ENCODE data around the gene ABHD12.

The ABHD12 gene

DNA sequence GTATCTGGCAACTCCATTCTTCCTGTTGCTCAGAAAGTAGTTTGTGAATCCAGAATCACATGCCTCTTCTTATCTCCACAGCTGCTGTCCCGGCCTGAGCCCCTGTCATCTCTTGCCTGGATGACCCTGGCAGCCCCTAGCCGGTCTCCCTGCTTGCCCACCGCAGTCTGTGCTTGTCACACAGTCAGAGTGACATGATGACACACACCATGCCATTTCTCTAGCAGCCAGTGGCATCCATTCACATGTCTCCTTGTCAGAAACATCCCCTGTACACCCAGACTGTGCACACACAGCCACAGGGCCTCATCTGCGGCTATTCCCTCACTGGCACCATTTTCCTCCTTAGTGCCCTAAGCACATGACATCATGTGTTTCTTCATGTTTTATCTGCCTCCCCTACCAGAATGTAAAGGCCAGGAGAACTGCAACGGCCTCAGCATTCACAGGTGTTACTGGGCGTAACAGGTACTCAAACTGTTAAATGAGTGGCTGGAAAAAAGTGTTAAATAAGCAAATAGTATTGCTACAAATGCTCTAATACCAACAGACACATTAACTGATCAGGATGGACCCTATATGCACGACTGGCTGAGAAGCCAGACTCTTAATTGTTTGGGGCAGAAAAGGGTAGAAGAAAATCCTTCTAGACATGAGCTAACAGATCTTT is 9.6 kb downstream of the ABHD12 start:
- no peak for DNase-seq (ENCODE audit: low spot score)

GRCh38 chr20:25378884-25379733 is 11.5 kb downstream of the ABHD12 start:
- DNase-seq (ENCODE audit: low spot score) = no peak

GRCh38 chr20:25378189-25378883 is 12.3 kb downstream of the ABHD12 start:
- no peak for DNase-seq (ENCODE audit: low spot score)

- DNase-seq (ENCODE audit: low spot score) = no peak
Observed at GRCh38 chr20:25376886-25377285, 13.7 kb downstream of the ABHD12 start.

- no peak for DNase-seq (ENCODE audit: low spot score)
Observed at GRCh38 chr20:25376236-25376635, 14.4 kb downstream of the ABHD12 start.

- DNase-seq (ENCODE audit: low spot score) = no peak
Observed at GRCh38 chr20:25374842-25375241, 15.8 kb downstream of the ABHD12 start.

GRCh38 chr20:25372584-25373336 is 17.9 kb downstream of the ABHD12 start:
- no peak for DNase-seq (ENCODE audit: low spot score)

GRCh38 chr20:25369971-25370370 is 20.7 kb downstream of the ABHD12 start:
- DNase-seq (ENCODE audit: low spot score) = no peak

GRCh38 chr20:25369529-25369928 is 21.1 kb downstream of the ABHD12 start:
- no peak for DNase-seq (ENCODE audit: low spot score)

DNA sequence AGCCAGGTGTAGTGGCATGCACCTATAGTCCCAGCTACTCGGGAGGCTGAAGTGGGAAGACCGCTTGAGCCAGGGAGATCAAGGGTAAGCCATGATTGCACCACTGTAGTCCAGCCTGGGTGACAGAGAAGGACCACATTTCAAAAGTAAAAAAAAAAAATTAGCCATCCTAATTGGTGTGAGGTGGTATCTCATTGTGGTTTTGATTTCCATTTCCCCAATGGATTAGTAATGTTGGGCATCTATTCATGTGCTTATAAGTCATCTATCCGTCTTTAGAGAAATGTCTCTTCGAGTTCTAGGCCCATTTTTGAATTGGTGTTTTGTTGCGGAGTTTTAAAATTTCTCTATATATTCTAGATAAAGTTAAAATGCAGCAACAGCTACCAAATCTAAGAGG is 21.7 kb downstream of the ABHD12 start:
- no peak for DNase-seq (ENCODE audit: low spot score)

- DNase-seq (ENCODE audit: low spot score) = no peak
Observed at GRCh38 chr20:25368526-25368925, 22.1 kb downstream of the ABHD12 start.

DNA sequence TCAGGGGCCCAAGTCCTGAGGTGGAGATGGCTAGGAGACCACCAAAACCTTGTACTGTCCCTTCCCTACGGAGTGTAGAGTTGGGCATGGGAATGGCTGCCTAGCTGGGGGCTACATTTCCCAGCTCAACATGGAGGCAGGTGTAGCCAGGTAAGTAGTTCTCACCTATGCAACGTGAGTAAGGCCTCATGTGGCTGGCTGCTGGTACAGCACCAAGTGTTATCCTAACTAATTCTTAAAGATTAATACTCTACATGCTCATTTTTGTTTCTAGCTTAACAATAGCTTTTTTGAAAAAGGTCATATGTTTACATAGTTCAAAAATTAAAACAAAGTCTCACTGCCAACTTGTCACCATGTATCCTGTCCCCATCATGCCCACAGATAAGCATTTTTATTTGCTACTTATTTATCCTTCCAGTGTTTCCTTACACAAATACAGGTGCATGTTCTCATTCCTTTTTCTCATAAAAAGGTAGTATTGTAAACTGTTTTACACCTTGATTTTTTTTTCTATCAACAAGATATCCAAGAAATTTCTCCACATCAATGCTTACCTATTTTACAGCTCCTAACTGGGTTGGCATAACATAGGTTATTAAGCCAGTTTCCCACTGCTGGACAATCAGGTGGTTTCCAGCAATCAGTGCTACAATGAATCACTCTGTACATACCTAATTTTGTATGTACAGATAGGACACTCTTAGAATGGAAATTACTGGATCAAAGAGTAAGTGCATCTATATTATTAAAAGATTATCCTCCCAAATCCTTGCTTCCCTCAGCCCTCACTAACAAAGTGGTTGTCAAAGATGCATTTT is 25.5 kb downstream of the ABHD12 start:
- no peak for DNase-seq (ENCODE audit: low spot score)

GRCh38 chr20:25364180-25364788 is 26.4 kb downstream of the ABHD12 start:
- DNase-seq (ENCODE audit: low spot score) = no peak

DNA sequence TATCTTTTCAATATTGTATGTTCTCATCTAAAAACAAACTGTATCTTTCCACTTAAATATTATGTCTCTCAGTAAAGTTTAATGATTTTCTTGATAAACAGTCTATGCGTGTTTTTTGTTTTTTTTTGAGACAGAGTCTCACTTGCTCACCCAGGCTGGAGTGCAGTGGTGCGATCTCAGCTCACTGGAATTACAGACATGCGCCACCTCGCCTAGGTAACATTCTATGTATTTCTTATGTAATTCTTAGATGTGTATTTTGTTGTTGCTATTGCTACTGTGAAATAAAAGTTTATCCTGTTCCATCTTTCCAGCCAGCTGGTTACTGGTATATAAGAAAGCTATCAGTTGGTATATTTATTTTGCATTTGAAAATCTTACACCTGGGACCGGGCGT is 29.4 kb downstream of the ABHD12 start:
- no peak for DNase-seq (ENCODE audit: low spot score)

DNA sequence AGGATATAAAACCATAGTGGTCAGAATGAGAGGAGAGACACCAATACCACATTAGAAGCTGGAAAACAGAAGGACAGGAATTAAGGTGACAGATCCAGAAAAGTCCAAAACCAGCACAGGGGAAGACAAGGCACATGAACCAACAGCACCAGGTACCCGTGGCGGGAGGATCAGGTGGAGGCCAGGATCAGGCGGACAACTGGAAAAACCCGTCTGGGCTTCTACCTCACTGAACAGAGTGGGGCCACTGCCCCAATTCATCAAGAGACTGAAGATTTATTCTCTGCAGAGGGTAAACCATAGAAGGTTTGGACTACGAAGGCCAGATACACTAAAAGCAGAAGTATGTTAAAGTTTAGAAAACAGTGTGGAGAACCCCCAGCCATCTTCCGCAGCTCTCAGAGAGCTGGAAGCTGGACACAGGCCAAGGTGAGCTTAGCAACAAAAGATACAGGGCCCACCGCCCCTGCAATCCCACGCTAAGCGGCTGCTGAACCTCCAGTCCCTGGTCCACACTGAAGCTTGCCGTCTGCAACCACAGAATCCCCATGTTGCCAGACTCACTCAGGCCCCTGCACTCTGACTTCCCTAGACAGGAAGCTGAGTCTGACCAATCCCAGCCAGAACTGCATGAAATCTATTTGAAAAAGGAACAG is 29.9 kb downstream of the ABHD12 start:
- no peak for DNase-seq (ENCODE audit: low spot score)

- DNase-seq (ENCODE audit: low spot score) = no peak
Observed at GRCh38 chr20:25356271-25356933, 34.2 kb downstream of the ABHD12 start.

DNA sequence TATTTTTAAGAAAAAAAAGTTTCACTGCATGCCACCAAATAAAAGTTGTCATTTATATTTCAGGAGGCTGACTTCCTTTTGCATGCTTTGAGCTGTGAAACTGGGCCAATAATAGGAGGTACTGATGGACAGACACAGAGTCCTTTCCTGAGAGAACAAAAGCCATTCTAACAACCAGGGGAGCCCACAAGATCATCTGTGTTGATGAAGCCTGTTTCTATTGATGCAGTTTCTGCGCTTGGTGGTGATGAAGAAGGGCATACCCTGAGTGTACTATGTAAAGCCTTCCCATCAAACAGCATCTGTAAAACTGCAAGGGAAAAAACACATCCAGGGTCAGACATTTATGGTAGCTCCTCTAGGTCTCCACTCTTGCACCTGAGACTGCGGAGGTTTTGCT is 34.8 kb downstream of the ABHD12 start:
- no peak for DNase-seq (ENCODE audit: low spot score)

GRCh38 chr20:25355011-25355595 is 35.5 kb downstream of the ABHD12 start:
- DNase-seq (ENCODE audit: low spot score) = no peak
